Stomach (tissue), 9 donors: Measurements from ENCODE around the gene GPC6. TPM values are rescaled to one million over a fixed set of nuclear protein-coding genes. Genes with fewer than 3 reads are reported as not detected.

ENCODE experiments used
- DNase-seq, 2 donors: peaks; one replicate each; pipeline versions ENCODE4 v3.0.0 to v3.0.0-alpha.2; 2013 to 2019
- H3K27ac ChIP-seq, 5 donors: fragments of 200-600 bp in 4 of 5; sonication (generic) in 4 of 5; one replicate each; pipeline ENCODE4 v1.5.1; 2013 to 2019; ENCODE audit warnings: mild to moderate bottlenecking in 1 of 5, moderate library complexity in 1 of 5
- H3K27me3 ChIP-seq, 3 donors: fragments of 200-600 bp; sonication (generic); one replicate each; pipeline ENCODE4 v1.5.1; 2017 to 2019; ENCODE audit warnings: mixed run types in 1 of 3
- H3K36me3 ChIP-seq, 4 donors: fragments of 200-600 bp; sonication (generic); 1 replicate in 3 of 4; 2 replicates in 1 of 4; pipeline ENCODE4 v1.5.1; 2016 to 2019
- H3K4me1 ChIP-seq, 4 donors: fragments of 200-600 bp; sonication (generic); one replicate each; pipeline ENCODE4 v1.5.1; 2016 to 2019
- H3K4me3 ChIP-seq, 4 donors: fragments of 200-600 bp; sonication (generic) in 3 of 4; one replicate each; pipeline ENCODE4 v1.5.1; 2016 to 2019; ENCODE audit warnings: mild to moderate bottlenecking in 1 of 4
- H3K9me3 ChIP-seq, 4 donors: fragments of 200-600 bp; sonication (generic); one replicate each; pipeline ENCODE4 v1.5.1; 2016 to 2019
- EP300 ChIP-seq: sonication (generic); formaldehyde crosslinking; IDR thresholded peaks from one replicate; pipeline ENCODE4 v1.6.1; 2017; ENCODE audit warnings: antibody characterized with exemption
- POLR2A ChIP-seq, 4 donors: fragments of 450-650 bp; IDR thresholded peaks; one replicate each; pipeline ENCODE4 v1.6.1; 2016; ENCODE audit warnings: antibody characterized with exemption in 4 of 4, control low read depth in 2 of 4, mild to moderate bottlenecking in 1 of 4, moderate library complexity in 1 of 4
- POLR2AphosphoS5 ChIP-seq, 3 donors: sonication (generic); formaldehyde crosslinking; IDR thresholded peaks; one replicate each; pipeline ENCODE4 v1.6.1; 2016; ENCODE audit warnings: antibody characterized with exemption in 3 of 3
- WGBS, 5 donors: extraction: QIAGEN DNeasy Blood & Tissue Kit in 3 of 5; methylation state at CpG; one replicate each; pipeline versions ENCODE4 v1.1.5 to v1.1.7; 2013 to 2018; 5-methylcytosine and 5-hydroxymethylcytosine counted together
- intact Hi-C: fragments of 100-400 bp; cut with DNase I; formaldehyde crosslinking; loops from one replicate; pipeline ENCODE4 v1.15.1; 2023; ENCODE audit warnings: low total_unique reads
- polyA plus RNA-seq, 3 donors: library from polyadenylated mRNA; stranded (reverse); fragments of 200-250 nt; gene quantifications; one replicate each; pipeline ENCODE4 v1.2.3, GENCODE V29; 2013
- total RNA-seq, 5 donors: library from RNA; depleted of rRNA; stranded (reverse); fragments of >200 nt; gene quantifications; one replicate each; pipeline versions ENCODE4 v1.1.0 to v1.2.3, GENCODE V29; 2014 to 2016
- TF ChIP-seq, protein P1 (sequence below), 7 experiments: fragments of 450-650 bp in 4 of 7; fragments of 200-600 bp in 3 of 7; sonication (generic) in 3 of 7; IDR thresholded peaks; one replicate each; pipeline ENCODE4 v1.5.1; 2016 to 2019; ENCODE audit warnings: antibody characterized with exemption in 7 of 7, control low read depth in 2 of 7, mild to moderate bottlenecking in 1 of 7
- donor health status: healthy with polysubstance abuse.
- donor health status: Bipolar disorder and iron deficiency.
- donor health status: healthy.

Gene GPC6
- total and polyA plus RNA-seq, 8 donors = 0.70 to 52.7 (median 5.6) TPM

DNA sequence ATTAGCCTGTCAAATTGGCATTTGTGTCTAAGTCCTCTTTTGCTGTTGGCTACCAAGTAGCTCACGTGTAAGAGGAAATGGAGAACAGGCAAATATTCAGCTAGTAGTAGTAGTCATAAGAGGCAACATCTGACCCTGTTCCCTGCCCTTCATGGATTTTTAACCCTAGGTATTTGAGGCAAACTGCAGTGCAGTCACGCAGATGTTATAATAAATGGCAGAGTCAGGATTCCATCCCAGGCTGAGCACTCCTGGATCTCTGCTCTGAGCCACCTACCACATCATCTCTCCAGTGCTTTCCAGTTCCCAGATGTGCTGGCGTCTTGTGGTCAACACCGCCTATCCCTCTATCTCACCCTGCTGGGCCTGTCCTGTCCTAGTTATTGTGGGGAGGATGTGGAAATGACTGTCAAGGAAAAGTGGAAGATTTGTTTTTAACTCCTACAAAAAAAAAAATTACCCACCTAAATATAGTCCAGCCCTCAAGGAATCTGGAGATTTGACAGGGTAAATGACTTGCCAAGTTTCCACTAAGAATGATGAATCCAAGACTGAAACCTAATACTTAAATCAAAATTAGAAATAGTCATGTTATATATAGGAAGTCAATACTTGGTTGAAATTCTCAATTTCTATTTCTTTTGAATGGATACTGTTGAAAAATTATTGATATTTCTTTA lies 322.9 kb downstream of the GPC6 start:
- Histone ChIP-seq H3K9me3 (no peaks in the 10 kb centered on the region), H3K4me1 (no peaks in the 10 kb centered on the region), H3K36me3 (no peaks in the 10 kb centered on the region), H3K4me3 (no peak overlapping the region), H3K27ac (no peak overlapping the region), H3K27me3 (no peaks in the 10 kb centered on the region)
- TF ChIP-seq, protein P1, sequence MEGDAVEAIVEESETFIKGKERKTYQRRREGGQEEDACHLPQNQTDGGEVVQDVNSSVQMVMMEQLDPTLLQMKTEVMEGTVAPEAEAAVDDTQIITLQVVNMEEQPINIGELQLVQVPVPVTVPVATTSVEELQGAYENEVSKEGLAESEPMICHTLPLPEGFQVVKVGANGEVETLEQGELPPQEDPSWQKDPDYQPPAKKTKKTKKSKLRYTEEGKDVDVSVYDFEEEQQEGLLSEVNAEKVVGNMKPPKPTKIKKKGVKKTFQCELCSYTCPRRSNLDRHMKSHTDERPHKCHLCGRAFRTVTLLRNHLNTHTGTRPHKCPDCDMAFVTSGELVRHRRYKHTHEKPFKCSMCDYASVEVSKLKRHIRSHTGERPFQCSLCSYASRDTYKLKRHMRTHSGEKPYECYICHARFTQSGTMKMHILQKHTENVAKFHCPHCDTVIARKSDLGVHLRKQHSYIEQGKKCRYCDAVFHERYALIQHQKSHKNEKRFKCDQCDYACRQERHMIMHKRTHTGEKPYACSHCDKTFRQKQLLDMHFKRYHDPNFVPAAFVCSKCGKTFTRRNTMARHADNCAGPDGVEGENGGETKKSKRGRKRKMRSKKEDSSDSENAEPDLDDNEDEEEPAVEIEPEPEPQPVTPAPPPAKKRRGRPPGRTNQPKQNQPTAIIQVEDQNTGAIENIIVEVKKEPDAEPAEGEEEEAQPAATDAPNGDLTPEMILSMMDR (IDR thresholded peaks at IDR 0.05) = no peak
- no peak for TF ChIP-seq EP300
- TF ChIP-seq POLR2AphosphoS5 (IDR thresholded peaks at IDR 0.05) = no peak
- no peak for TF ChIP-seq POLR2A (IDR thresholded peaks at IDR 0.05)
- DNase-seq = no peak
- intact Hi-C loops = no loop called here
- 72 to 88% (median 80%) methylated on average over 4 of the region's 4 CpGs for WGBS, 5 donors

DNA sequence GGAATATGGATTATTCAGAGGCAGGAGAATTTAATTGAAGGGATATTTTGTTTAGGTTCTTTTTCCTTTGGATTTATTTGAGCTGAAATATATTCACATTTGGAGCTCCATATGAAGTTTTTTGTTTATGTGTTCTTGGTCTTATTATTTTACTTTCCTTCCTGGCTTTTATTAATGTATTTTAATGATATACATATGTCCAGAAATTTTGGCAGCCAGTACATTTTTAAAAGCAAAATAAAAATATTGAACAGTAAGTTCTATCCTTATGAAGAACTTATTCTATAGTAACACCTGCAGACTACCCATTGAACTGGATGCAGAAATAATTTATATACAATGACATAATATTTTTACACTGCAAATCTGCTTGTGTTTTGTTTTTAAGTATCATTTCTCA lies 323.6 kb downstream of the GPC6 start:
- intact Hi-C loops = no loop called here
- no peaks in the 10 kb centered on the region for H3K9me3 ChIP-seq
- no peak overlapping the region for H3K4me3 ChIP-seq
- no peak overlapping the region for H3K27ac ChIP-seq
- H3K36me3 ChIP-seq = no peaks in the 10 kb centered on the region
- DNase-seq = no peak
- TF ChIP-seq, protein P1 (IDR thresholded peaks at IDR 0.05) = no peak
- TF ChIP-seq EP300 (no peak), POLR2A (IDR thresholded peaks at IDR 0.05) (no peak), POLR2AphosphoS5 (IDR thresholded peaks at IDR 0.05) (no peak)
- no peaks in the 10 kb centered on the region for H3K27me3 ChIP-seq
- no peaks in the 10 kb centered on the region for H3K4me1 ChIP-seq

DNA sequence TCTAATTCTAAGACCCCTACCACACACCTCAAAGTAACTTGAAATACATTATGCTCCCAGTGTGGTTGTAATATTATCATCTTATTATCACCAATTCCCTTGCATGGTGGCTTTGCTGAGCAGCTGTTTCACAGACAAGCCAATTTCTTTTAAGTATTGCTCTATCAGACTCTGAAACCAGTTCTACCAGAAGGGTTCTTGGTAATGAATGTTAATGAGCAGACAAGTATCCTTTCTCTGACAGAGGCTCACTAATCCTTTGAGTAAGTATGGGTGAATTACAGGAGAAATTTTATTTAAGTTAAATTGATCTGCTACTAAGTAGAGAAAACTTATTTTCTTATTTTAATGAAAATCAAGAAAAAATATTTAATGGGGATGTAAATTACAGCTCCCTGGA lies 326.0 kb downstream of the GPC6 start:
- TF ChIP-seq EP300 (no peak), POLR2AphosphoS5 (IDR thresholded peaks at IDR 0.05) (no peak), POLR2A (IDR thresholded peaks at IDR 0.05) (no peak)
- TF ChIP-seq, protein P1 (IDR thresholded peaks at IDR 0.05) = no peak
- Histone ChIP-seq H3K9me3 (no peaks in the 10 kb centered on the region), H3K27ac (no peak overlapping the region), H3K4me3 (no peak overlapping the region), H3K36me3 (no peaks in the 10 kb centered on the region), H3K4me1 (no peaks in the 10 kb centered on the region), H3K27me3 (no peaks in the 10 kb centered on the region)
- DNase-seq = peak in 1 of 2 donors; percentile 23
- intact Hi-C loops = no loop called here

DNA sequence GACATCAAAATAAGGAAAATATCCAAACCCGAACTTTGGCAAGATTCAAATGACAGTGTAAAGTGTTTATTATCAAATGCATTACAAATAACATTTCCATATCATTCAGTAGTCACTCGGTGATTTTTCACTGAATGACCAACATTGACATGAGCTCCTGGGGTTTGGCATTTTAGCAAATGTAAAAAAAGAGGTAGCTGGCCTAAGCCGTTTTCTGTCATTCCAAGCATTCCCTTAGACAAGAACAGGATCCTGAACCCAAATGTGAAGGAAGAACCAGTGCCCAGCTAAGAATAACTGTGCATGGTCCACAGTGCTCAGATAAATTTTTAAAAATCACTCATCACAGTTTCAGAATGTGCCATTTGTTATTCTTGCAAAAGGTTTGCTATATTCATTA lies 327.9 kb downstream of the GPC6 start:
- no peaks in the 10 kb centered on the region for H3K4me1 ChIP-seq
- H3K4me3 ChIP-seq = no peak overlapping the region
- DNase-seq = no peak
- no peak for TF ChIP-seq EP300
- no peak for TF ChIP-seq POLR2A (IDR thresholded peaks at IDR 0.05)
- no peak for TF ChIP-seq POLR2AphosphoS5 (IDR thresholded peaks at IDR 0.05)
- TF ChIP-seq, protein P1 (IDR thresholded peaks at IDR 0.05) = no peak
- no peaks in the 10 kb centered on the region for H3K27me3 ChIP-seq
- H3K9me3 ChIP-seq = no peaks in the 10 kb centered on the region
- no peaks in the 10 kb centered on the region for H3K36me3 ChIP-seq
- intact Hi-C loops = no loop called here
- WGBS, 5 donors = 71 to 81% (median 76%) methylated on average over 3 of the region's 3 CpGs
- no peak overlapping the region for H3K27ac ChIP-seq
